ENCODE measurements around the gene KCNQ2. TPM values are rescaled to one million over a fixed set of nuclear protein-coding genes. Genes with fewer than 3 reads are reported as not detected.

KCNQ2 gene
- polyA plus RNA-seq, 3 donors from 2014 or later = 0.73 TPM; not detected in 2

GRCh38 chr20:63359937-63360849 is 112.3 kb downstream of the KCNQ2 start:
- Mint-ChIP-seq H3K27ac (no peak overlapping the region), H3K36me3 (no peaks in the 10 kb centered on the region), H3K4me3 (no peak overlapping the region), H3K4me1 (peaks cover 0 to 2% of the 10 kb centered on the region in 2 donors), H3K9me3 (no peaks in the 10 kb centered on the region), H3K27me3 (ENCODE audit: low read depth in 3 of 3) (peaks cover 0 to 5% (median 2%) of the 10 kb centered on the region in 3 donors)
- DNase-seq = no peak

GRCh38 chr20:63359164-63359934 is 113.1 kb downstream of the KCNQ2 start:
- H3K4me3 Mint-ChIP-seq = no peak overlapping the region
- H3K4me1 Mint-ChIP-seq = peaks cover 0 to 2% of the 10 kb centered on the region in 2 donors

GRCh38 chr20:63357921-63358905 is 114.2 kb downstream of the KCNQ2 start:
- no peak overlapping the region for H3K27ac Mint-ChIP-seq

More at GRCh38 chr20:63359164-63359934, 113.1 kb downstream of the KCNQ2 start:
- H3K27ac Mint-ChIP-seq = no peak overlapping the region
- DNase-seq = no peak
- H3K36me3 Mint-ChIP-seq = no peaks in the 10 kb centered on the region
- no peaks in the 10 kb centered on the region for H3K9me3 Mint-ChIP-seq
- peaks cover 0 to 6% (median 2%) of the 10 kb centered on the region in 3 donors for H3K27me3 Mint-ChIP-seq (ENCODE audit: low read depth in 3 of 3)

GRCh38 chr20:63356931-63357879 is 115.2 kb downstream of the KCNQ2 start:
- peaks cover 0 to 2% (median under 1%) of the 10 kb centered on the region in 3 donors for H3K27me3 Mint-ChIP-seq (ENCODE audit: low read depth in 3 of 3)
- DNase-seq = no peak
- H3K4me1 Mint-ChIP-seq = no peaks in the 10 kb centered on the region
- H3K4me3 Mint-ChIP-seq = no peak overlapping the region
- no peaks in the 10 kb centered on the region for H3K9me3 Mint-ChIP-seq
- no peak overlapping the region for H3K27ac Mint-ChIP-seq
- H3K36me3 Mint-ChIP-seq = no peaks in the 10 kb centered on the region

More at GRCh38 chr20:63357921-63358905, 114.2 kb downstream of the KCNQ2 start:
- Mint-ChIP-seq H3K4me1 (peaks cover 0 to 2% of the 10 kb centered on the region in 2 donors), H3K27me3 (ENCODE audit: low read depth in 3 of 3) (peaks cover 0 to 2% (median 2%) of the 10 kb centered on the region in 3 donors), H3K9me3 (no peaks in the 10 kb centered on the region), H3K4me3 (no peak overlapping the region), H3K36me3 (no peaks in the 10 kb centered on the region)
- DNase-seq = no peak

GRCh38 chr20:63356511-63356910 is 115.9 kb downstream of the KCNQ2 start:
- no peak overlapping the region for H3K27ac Mint-ChIP-seq
- H3K9me3 Mint-ChIP-seq = no peaks in the 10 kb centered on the region
- DNase-seq = no peak
- H3K27me3 Mint-ChIP-seq (ENCODE audit: low read depth in 3 of 3) = peaks cover 0 to 2% (median 0%) of the 10 kb centered on the region in 3 donors
- H3K36me3 Mint-ChIP-seq = no peaks in the 10 kb centered on the region
- no peak overlapping the region for H3K4me3 Mint-ChIP-seq
- no peaks in the 10 kb centered on the region for H3K4me1 Mint-ChIP-seq

- Mint-ChIP-seq H3K27ac (no peak overlapping the region), H3K36me3 (no peaks in the 10 kb centered on the region), H3K4me3 (no peak overlapping the region), H3K9me3 (no peaks in the 10 kb centered on the region), H3K27me3 (ENCODE audit: low read depth in 3 of 3) (peaks cover 0 to 2% (median 0%) of the 10 kb centered on the region in 3 donors), H3K4me1 (no peaks in the 10 kb centered on the region)
- no peak for DNase-seq
Measured at GRCh38 chr20:63355781-63356295, 116.6 kb downstream of the KCNQ2 start.

GRCh38 chr20:63354636-63355350 is 117.7 kb downstream of the KCNQ2 start:
- Mint-ChIP-seq H3K27ac (no peak overlapping the region), H3K27me3 (ENCODE audit: low read depth in 3 of 3) (peaks cover 0 to 1% (median 0%) of the 10 kb centered on the region in 3 donors), H3K4me1 (no peaks in the 10 kb centered on the region), H3K4me3 (no peak overlapping the region), H3K9me3 (no peaks in the 10 kb centered on the region), H3K36me3 (peaks cover 0 to 3% (median 0%) of the 10 kb centered on the region in 3 donors)
- no peak for DNase-seq

- Mint-ChIP-seq H3K27me3 (ENCODE audit: low read depth in 3 of 3) (peaks cover 0 to 1% (median 1%) of the 10 kb centered on the region in 3 donors), H3K4me1 (no peaks in the 10 kb centered on the region), H3K36me3 (peaks cover 0 to 3% (median 0%) of the 10 kb centered on the region in 3 donors), H3K4me3 (no peak overlapping the region), H3K27ac (no peak overlapping the region), H3K9me3 (no peaks in the 10 kb centered on the region)
- DNase-seq = no peak
Measured at GRCh38 chr20:63352811-63353221, 119.6 kb downstream of the KCNQ2 start.

- Mint-ChIP-seq H3K4me1 (no peaks in the 10 kb centered on the region), H3K27me3 (ENCODE audit: low read depth in 3 of 3) (peaks cover 0 to 1% (median 1%) of the 10 kb centered on the region in 3 donors), H3K9me3 (no peaks in the 10 kb centered on the region), H3K4me3 (no peak overlapping the region), H3K36me3 (peaks cover 0 to 3% (median 0%) of the 10 kb centered on the region in 3 donors), H3K27ac (no peak overlapping the region)
- no peak for DNase-seq
Measured at GRCh38 chr20:63351811-63352591, 120.5 kb downstream of the KCNQ2 start.

GRCh38 chr20:63351326-63351700 is 121.1 kb downstream of the KCNQ2 start:
- H3K4me1 Mint-ChIP-seq = no peaks in the 10 kb centered on the region
- H3K9me3 Mint-ChIP-seq = no peaks in the 10 kb centered on the region
- no peak overlapping the region for H3K4me3 Mint-ChIP-seq

More at GRCh38 chr20:63351326-63351700, 121.1 kb downstream of the KCNQ2 start:
- Mint-ChIP-seq H3K36me3 (peaks cover 0 to 3% (median 0%) of the 10 kb centered on the region in 3 donors), H3K27me3 (ENCODE audit: low read depth in 3 of 3) (peaks cover 0 to 1% (median 1%) of the 10 kb centered on the region in 3 donors), H3K27ac (no peak overlapping the region)
- no peak for DNase-seq
